Vagina (tissue), 2 donors: ENCODE data around the gene CSNK2A1. TPM values are rescaled to one million over a fixed set of nuclear protein-coding genes. Genes with fewer than 3 reads are reported as not detected.

Experiments used
- DNase-seq, 2 donors: peaks; one replicate each; pipeline ENCODE4 v3.0.0-alpha.2; 2017; ENCODE audit errors: extremely low spot score in 2 of 2
- H3K27ac ChIP-seq: fragments of 200-600 bp; sonication (generic); one replicate; pipeline ENCODE4 v1.5.1; 2019
- H3K27me3 ChIP-seq: fragments of 200-600 bp; sonication (generic); one replicate; pipeline ENCODE4 v1.5.1; 2019
- H3K36me3 ChIP-seq, 2 donors: fragments of 200-600 bp; sonication (generic); one replicate each; pipeline ENCODE4 v1.5.1; 2017 to 2019
- H3K4me1 ChIP-seq: fragments of 200-600 bp; sonication (generic); one replicate; pipeline ENCODE4 v1.5.1; 2019
- H3K4me3 ChIP-seq, 2 donors: fragments of 200-600 bp; sonication (generic); 1 replicate in 1 of 2; 2 replicates in 1 of 2; pipeline ENCODE4 v1.5.1; 2016 to 2019
- H3K9me3 ChIP-seq: fragments of 200-600 bp; sonication (generic); one replicate; pipeline ENCODE4 v1.5.1; 2019
- POLR2A ChIP-seq, 2 donors: fragments of 450-650 bp; IDR thresholded peaks; one replicate each; pipeline ENCODE4 v1.6.1; 2017; ENCODE audit warnings: antibody characterized with exemption in 2 of 2, mild to moderate bottlenecking in 2 of 2, moderate library complexity in 2 of 2
- POLR2AphosphoS5 ChIP-seq, 2 donors: sonication (generic); formaldehyde crosslinking; IDR thresholded peaks; one replicate each; pipeline ENCODE4 v1.9.0; 2017; ENCODE audit warnings: antibody characterized with exemption in 2 of 2, mild to moderate bottlenecking in 2 of 2, low read depth in 1 of 2; ENCODE audit not compliant: insufficient read depth in 1 of 2
- intact Hi-C: fragments of 100-400 bp; cut with DNase I; formaldehyde crosslinking; loops from one replicate; pipeline ENCODE4 v1.15.1; 2023
- total RNA-seq: library from RNA; depleted of rRNA; stranded (reverse); fragments of >200 nt; gene quantifications from one replicate; pipeline ENCODE4 v1.2.3, GENCODE V29; 2016
- TF ChIP-seq, protein P1 (sequence below), 3 experiments: fragments of 450-650 bp in 2 of 3; fragments of 200-600 bp in 1 of 3; sonication (generic) in 1 of 3; IDR thresholded peaks; one replicate each; pipeline ENCODE4 v1.5.1; 2017 to 2019; ENCODE audit warnings: antibody characterized with exemption in 3 of 3, mild to moderate bottlenecking in 2 of 3, moderate library complexity in 2 of 3

CSNK2A1 gene
- total RNA-seq, 1 donor from 2014 or later: 70.0 TPM

DNA sequence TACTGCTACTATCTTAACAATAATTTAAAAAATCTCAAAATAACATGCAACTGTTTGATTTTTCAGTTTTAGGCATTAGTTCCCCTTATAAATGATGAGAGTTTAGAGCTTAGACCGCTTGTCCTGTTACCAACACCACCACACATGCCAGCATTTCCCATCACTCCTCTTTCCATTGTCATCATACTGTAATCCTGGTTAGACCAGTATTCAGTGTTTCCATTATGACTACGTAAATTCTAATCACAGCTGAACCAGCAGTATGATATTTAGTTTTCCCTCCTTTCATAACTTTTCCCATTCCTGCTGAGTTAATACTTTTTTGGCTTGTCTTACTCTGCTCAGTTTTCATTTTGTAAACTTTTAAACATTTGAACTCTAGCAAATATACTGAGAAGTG is 69.0 kb downstream of the CSNK2A1 start:
- Histone ChIP-seq H3K9me3 (no peaks in the 10 kb centered on the region), H3K27me3 (no peaks in the 10 kb centered on the region), H3K27ac (no peak overlapping the region), H3K4me3 (no peak overlapping the region), H3K36me3 (peaks cover 0 to 4% of the 10 kb centered on the region in 2 donors), H3K4me1 (no peaks in the 10 kb centered on the region)
- intact Hi-C loops: loop anchor here (10.0 kb wide), 1 partner anchor 110 kb away; no protein-coding TSS in a partner anchor
- DNase-seq: no peak
- TF ChIP-seq, protein P1, sequence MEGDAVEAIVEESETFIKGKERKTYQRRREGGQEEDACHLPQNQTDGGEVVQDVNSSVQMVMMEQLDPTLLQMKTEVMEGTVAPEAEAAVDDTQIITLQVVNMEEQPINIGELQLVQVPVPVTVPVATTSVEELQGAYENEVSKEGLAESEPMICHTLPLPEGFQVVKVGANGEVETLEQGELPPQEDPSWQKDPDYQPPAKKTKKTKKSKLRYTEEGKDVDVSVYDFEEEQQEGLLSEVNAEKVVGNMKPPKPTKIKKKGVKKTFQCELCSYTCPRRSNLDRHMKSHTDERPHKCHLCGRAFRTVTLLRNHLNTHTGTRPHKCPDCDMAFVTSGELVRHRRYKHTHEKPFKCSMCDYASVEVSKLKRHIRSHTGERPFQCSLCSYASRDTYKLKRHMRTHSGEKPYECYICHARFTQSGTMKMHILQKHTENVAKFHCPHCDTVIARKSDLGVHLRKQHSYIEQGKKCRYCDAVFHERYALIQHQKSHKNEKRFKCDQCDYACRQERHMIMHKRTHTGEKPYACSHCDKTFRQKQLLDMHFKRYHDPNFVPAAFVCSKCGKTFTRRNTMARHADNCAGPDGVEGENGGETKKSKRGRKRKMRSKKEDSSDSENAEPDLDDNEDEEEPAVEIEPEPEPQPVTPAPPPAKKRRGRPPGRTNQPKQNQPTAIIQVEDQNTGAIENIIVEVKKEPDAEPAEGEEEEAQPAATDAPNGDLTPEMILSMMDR (IDR thresholded peaks at IDR 0.05): no peak
- TF ChIP-seq POLR2AphosphoS5 (IDR thresholded peaks at IDR 0.05; ENCODE audit: insufficient read depth in 1 of 2, low read depth in 1 of 2) (no peak), POLR2A (IDR thresholded peaks at IDR 0.05) (no peak)

DNA sequence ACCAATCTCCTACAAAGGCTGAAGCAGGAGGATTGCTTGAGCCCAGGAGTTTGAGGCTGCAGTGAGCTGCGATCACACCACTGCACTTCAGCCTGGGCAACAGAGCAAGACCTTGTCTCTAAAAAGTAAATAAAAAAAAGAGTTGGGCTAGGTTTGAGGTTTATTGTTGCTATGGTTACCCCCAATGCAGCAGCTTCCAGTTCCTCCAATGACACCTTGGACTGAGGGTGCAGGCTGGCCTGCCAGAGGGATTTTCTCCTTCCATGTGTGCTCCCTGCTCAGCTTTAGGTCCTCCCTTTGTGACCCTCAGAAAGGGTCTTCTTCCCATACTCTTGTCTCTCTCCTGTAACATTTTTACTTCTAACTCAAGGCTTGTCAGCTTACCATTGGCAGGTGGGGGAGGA is 70.7 kb downstream of the CSNK2A1 start:
- Histone ChIP-seq H3K4me3 (no peak overlapping the region), H3K4me1 (no peaks in the 10 kb centered on the region), H3K27me3 (no peaks in the 10 kb centered on the region), H3K9me3 (no peaks in the 10 kb centered on the region), H3K27ac (no peak overlapping the region), H3K36me3 (peaks cover 0 to 4% of the 10 kb centered on the region in 2 donors)
- intact Hi-C loops: loop anchor here (10.0 kb wide), 1 partner anchor 108 kb away; no protein-coding TSS in a partner anchor
- TF ChIP-seq POLR2A (IDR thresholded peaks at IDR 0.05): no peak
- TF ChIP-seq, protein P1 (IDR thresholded peaks at IDR 0.05): no peak
- TF ChIP-seq POLR2AphosphoS5 (IDR thresholded peaks at IDR 0.05; ENCODE audit: insufficient read depth in 1 of 2, low read depth in 1 of 2): no peak
- DNase-seq: no peak

DNA sequence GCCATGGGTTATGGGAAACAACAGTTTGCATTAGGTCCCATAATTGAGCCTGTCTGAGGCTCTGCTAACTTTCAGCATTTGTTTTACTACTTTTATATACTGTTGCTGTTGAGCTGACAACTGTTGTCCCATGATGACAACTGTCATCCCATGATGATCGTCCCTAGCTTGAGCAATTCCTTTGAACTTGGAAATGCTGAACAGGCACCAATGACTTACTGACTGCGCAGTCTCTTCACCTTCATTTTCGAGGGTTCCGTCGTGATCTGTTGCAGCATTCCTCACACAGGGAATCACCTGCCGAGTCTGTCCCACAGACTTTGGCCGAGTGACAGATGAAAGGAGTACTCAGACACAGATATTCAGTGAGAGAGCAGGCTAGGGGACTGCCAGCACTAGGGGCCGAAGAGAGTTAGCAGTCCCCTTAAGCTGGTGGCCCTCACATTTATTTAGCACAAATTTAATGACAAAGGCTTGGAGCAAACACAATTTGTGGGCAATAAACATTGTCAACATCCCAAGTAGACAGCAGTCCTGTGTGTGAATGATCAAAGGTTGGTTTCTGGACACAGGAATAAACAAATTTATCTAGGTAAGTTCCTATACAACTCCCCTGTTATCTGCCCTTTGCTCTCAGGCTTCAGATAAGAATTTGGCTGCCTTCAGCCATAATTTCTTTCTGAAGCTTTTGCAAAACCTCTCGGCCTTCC is 71.3 kb downstream of the CSNK2A1 start:
- Histone ChIP-seq H3K4me3 (no peak overlapping the region), H3K27ac (no peak overlapping the region), H3K9me3 (no peaks in the 10 kb centered on the region), H3K4me1 (no peaks in the 10 kb centered on the region), H3K27me3 (no peaks in the 10 kb centered on the region), H3K36me3 (peaks cover 0 to 2% of the 10 kb centered on the region in 2 donors)
- TF ChIP-seq, protein P1 (IDR thresholded peaks at IDR 0.05): no peak
- no peak for TF ChIP-seq POLR2AphosphoS5 (IDR thresholded peaks at IDR 0.05; ENCODE audit: insufficient read depth in 1 of 2, low read depth in 1 of 2)
- TF ChIP-seq POLR2A (IDR thresholded peaks at IDR 0.05): no peak
- intact Hi-C loops: loop anchor here (10.0 kb wide), 1 partner anchor 107 kb away; no protein-coding TSS in a partner anchor
- DNase-seq: no peak

DNA sequence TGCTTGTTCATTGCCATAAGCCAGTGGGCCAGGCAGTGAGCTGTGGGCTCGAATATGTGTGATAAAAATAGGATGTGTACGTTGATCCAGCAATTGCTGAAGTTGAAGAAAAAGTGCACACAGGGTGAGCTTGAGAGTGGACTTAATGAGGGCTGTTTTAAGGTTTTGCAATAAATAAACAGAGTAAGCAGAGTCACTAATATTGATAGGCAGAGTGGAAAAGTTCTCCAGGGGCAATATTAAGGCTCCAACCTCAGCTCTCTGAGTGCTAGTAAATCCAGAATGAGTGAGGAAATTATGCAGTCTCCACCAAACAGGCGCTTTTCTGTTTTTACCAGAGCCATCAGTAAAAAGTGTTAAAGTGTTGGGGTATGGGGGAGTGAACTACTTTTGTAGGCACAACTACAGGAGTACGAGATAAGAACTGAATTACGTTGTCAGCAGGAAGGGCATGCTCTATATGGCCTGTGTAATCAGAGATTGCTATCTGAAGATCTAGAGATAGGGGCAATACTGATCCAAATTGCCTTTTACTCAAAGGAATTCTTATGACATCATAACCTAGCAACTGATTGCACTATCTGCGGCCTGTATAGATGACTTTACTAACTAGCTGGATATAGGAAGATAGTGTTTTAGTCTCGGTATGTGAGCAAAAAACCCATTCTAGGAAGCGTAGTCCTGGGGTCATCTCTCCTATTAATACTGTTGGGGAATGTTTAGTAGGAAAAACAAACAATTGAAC is 73.7 kb downstream of the CSNK2A1 start:
- TF ChIP-seq POLR2AphosphoS5 (IDR thresholded peaks at IDR 0.05; ENCODE audit: insufficient read depth in 1 of 2, low read depth in 1 of 2) (no peak), POLR2A (IDR thresholded peaks at IDR 0.05) (no peak)
- TF ChIP-seq, protein P1 (IDR thresholded peaks at IDR 0.05): no peak
- Histone ChIP-seq H3K4me1 (no peaks in the 10 kb centered on the region), H3K27ac (no peak overlapping the region), H3K27me3 (no peaks in the 10 kb centered on the region), H3K36me3 (no peaks in the 10 kb centered on the region), H3K9me3 (no peaks in the 10 kb centered on the region), H3K4me3 (no peak overlapping the region)
- DNase-seq: no peak
- intact Hi-C loops: loop anchor here (10.0 kb wide), 1 partner anchor 105 kb away; no protein-coding TSS in a partner anchor
